ENCODE data around the gene C2orf76. TPM values are rescaled to one million over a fixed set of nuclear protein-coding genes. Genes with fewer than 3 reads are reported as not detected.

The C2orf76 gene
- total RNA-seq, 1 experiment from 2014 or later, result 11.2 TPM

DNA sequence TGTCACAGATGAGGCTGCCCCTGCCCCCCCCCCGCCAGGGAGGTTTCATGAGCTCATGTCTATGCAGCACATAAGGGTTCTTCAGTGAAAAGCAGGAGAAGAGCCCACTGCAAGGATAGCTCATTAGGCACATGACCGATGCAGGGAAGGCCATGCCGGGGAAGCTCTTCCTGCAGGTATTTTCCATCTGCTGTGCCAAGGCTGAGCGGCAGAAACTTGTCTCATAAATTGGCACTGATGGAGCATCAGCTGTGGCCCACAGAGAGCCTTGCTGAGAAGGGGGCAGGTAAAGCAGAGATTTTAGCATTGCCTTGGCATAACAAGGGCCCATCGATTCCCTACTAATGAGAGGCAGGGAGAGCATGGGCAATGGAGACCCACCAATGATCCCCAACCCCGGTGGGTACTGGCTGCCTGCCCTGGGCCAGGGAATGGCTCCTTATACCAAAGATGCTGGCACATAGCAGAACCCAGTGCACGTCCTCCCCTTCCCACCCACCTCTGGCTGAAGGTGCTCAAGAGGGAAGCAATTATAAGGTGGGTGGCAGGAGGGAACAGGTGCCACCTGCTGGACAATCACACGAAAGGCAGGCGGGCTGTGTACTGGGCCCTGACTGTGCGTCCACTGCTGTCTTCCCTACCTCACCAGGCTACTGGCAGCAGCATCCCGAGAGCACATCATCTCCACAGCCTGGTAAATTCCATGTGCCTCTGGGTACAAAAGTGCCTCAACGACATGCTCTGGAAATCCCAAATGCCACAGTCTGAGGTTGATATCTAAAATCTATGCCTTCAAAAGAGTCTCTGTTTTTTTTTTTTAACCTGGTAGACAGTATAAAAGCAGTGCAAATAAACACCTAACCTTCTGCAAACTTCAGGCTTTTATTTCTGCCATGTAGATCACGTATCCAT lies 101.6 kb downstream of the C2orf76 start:
- DNase-seq (ENCODE audit: low read depth), result peak; percentile 48

DNA sequence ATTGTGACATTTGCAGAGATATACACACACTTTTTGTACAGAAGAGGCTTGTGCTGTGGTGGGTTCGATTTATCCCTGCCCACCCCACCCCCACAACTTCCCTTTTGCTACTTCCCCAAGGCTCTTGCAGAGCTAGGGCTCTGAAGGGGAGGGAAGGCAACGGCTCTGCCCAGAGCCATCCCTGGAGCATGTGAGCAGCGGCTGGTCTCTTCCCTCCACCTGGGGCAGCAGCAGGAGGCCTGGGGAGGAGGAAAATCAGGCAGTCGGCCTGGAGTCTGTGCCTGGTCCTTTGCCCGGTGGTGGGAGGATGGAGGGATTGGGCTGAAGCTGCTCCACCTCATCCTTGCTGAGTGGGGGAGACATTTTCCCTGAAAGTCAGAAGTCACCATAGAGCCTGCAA lies 103.0 kb downstream of the C2orf76 start:
- DNase-seq (ENCODE audit: low read depth), result no peak

DNA sequence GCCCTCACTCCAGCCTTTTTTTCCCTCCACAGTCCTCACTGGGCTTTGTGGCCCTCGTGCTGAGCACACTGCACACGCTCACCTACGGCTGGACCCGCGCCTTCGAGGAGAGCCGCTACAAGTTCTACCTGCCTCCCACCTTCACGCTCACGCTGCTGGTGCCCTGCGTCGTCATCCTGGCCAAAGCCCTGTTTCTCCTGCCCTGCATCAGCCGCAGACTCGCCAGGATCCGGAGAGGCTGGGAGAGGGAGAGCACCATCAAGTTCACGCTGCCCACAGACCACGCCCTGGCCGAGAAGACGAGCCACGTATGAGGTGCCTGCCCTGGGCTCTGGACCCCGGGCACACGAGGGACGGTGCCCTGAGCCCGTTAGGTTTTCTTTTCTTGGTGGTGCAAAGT lies 103.6 kb downstream of the C2orf76 start:
- DNase-seq (ENCODE audit: low read depth), result no peak

DNA sequence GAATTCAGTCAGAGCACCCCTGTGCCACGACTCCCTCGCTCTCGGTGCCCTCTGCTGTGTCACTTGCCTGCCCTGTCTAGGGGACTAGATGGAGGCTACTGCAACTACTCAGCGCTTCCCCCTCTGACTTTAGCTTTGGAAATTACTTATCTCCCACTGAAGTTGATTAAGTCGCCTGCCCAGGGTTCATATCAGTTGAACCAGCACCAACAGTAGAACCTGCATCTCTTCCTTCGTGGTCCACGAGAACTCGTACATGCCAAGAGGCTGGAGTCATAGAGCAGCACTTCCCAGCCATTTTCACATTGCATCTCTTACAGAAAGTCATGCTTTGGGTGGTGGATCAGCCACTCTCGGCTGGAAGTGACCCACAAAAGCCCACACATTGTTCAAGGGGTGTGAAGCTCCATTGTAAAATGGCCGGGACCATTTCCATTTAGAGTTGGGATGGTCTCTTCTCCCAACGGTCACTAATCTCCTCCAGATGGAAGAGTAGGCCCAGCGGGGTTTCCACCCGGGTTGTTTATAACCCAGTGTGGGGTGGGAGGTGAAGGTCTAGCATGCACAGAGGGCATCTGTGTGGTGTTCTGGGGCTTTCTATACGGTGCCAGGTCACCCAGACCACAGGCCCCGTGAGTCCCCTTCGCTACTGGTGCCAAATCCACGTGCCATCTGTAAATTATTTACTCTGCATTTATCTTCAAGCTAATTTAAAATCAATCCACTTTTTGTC lies 105.0 kb downstream of the C2orf76 start:
- no peak for DNase-seq (ENCODE audit: low read depth)

DNA sequence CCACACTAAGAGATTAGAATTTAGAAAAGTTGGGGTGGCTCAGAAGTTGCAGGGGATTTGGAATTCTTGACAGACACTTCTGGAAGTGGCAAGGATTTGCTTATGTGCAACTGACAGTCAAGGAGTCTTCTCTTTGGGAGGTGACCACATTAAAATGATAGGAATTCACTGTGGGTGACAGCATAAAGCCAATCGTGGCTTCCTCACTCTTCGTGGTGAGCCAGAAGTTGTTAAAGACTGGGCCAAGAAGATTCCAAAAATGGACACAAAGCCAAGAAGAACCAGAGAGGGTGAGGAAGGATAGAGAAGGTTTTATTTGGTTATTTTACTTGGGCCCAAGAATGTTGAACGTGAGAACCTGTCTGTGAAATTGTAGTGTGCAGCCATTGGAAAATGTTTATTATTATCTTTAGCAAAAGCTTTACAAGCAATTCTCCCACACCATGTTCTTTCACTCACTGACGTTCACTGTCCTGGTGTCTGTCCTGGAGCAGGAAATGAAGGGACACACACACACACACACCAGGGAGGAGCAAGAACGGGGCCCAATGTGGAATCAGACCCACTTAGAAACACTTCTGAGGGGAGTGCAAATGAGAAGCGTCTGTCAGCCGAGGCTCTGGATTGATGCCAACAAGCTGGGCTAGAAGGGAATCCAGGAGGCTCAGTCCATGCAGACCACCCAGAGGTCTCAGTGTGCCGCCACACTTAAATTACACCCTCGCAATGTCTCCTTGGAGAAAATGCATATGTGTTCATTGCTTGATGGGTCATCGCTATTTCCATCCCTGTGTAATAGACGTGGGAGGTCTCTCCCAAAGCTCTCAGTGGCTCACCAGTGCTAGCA lies 105.8 kb downstream of the C2orf76 start:
- DNase-seq (ENCODE audit: low read depth), result peak; percentile 59

DNA sequence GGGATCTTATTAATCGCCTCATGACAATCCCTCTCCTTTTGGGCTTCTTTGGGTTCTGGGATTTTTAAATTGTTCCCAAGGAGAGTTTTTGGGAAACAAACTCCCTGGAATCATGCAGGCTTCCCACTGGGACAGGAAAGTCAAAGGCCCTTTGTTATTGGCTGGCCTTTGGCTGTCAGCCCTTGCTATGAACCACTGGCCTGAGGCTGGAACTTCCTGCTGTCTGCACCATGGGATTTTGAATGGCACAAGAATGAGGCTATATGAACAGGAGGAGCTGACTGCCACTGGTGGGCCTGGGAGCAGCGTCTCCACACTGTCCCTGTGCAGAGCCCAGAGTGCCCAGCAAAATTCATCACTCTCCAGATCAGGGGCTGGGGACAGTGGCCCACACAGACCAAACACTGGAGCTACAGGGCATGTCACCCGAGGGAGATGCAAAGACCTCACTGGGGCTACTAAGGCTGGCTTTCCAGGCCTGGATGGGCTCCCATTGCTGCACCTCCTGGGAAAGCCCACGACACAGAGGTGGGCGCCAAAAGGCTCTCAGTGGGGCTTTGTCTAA lies 107.3 kb downstream of the C2orf76 start:
- peak; percentile 37 for DNase-seq (ENCODE audit: low read depth)

DNA sequence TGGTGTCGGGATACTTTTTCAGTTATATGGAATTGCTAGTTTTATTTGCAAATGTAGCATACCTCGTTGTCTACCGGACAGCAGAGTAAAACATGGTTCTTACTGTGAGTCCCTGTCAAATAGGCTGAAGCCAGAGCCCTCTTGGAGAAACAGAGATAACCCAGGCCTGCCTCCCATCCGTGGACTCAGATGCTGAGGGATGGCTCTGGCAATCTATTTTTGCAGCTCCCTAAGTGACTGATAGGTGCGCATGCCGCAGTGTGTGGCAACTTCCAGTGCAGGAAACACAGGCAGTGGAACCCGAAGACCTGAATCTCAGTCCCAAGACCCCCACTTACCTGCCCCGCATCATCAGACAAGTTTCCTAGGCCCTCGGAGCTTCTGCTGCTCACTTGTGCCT lies 109.4 kb downstream of the C2orf76 start:
- no peak for DNase-seq (ENCODE audit: low read depth)

DNA sequence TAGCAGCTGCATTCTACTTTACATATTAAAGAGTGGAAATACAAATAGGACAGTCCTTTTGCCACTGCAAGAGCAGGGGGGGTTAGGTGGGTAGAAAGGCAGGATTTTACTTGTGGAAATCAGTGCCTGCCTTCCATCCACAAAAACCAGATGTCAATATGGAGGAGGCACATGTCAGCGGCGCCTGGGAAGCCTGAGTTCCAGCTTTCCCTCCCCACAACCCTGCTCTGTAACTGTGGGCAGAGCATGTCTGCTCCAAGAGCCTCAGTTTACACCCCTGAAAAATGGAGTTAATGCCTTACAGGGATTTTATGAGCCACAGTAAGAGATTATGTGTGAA lies 110.1 kb downstream of the C2orf76 start:
- no peak for DNase-seq (ENCODE audit: low read depth)

DNA sequence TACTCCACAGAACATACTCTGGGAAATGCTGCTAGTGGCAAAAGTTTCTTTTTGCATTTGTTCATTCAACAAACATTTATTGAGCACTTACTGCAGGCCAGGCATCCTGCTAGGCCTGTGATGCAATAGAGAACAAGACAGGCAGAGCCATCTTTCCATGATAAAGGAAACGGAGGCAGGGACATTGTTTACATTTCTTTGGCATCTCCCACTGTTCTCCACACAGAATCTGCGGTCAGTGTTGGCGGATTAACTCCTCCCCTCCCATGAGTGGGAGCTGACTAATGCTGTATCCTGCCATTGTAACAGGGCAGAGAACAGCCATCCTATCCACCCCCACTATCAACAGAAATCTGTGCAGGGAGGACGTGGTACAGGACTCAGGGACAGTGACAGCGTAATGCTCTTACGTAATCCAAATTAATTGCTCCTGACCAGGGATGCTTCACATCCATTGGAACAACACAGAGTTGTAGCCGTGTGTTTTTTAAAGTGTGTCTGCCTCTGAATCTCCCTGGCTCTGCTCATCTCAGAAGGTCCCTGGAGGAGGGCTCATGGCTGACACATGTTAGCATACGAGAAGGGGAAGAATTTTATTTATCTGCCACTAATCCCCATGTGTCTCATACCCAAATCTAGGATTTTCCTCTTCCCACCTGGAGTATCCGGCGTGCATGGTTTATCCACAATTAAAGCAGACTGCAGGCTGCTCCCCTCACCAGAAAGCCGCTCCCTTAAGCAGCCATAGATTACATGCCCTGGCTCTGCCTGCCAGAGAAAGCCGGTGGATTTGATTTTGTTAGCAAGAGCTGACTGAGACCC lies 110.7 kb downstream of the C2orf76 start:
- DNase-seq (ENCODE audit: low read depth), result peak; percentile 96

DNA sequence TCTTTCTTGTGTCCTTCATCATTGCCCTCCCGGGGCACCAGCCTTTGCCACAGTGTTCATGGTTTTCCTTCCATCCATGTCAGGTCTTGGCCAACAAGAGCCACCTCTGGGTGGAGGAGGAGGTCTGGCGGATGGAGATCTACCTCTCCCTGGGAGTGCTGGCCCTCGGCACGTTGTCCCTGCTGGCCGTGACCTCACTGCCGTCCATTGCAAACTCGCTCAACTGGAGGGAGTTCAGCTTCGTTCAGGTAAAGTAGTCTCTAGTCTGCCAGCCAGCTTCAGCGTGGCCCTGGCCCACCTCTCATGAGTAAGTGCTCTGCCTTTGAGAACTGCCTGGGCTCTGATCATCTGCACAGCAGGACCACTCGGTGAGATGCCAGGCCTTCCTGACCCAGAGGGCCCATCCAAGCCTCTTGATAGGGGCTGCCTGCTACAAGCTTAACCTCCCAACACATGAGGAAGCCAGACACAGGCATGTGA lies 112.0 kb downstream of the C2orf76 start:
- DNase-seq (ENCODE audit: low read depth), result no peak

DNA sequence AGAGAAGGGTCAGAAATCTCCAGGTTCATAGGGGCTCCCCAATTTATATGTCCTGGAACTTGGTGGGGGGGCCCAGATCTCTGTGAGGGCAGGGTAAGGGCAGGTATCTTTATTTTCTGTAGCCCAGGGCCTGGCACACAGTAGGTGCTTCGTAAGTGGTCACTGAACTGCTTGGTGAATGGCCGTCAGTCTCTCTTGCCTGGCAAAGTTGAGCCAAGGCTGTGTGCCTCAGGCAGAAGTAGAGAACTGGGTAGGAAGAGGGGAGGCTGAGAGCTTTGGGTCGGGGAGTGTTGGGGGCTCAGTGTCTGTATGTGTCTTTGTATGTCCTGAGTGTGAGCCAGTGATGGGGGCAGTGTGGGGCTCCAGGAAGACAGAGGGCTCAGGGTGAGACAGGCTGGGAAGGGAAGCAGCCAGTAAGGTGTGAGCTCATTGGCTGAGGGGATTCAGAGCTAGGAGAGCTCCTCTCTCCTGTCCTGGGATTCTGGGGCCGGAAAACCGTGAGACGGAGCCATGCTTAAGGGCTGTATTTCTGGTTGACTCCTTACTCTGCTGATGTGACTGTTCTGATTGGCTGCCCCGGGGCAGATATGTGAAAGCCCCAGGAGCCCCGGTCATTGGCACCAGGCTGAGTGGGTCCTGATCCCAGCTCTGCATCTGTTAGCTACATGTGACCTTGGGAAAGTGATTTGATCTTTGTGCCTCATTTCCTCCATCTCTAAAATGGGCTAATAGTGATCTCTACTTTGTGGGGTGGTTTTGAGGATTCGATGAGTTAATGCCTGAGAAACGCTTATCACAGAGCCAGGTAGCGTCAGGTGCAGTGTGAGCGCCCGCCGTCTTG lies 112.7 kb downstream of the C2orf76 start:
- no peak for DNase-seq (ENCODE audit: low read depth)

DNA sequence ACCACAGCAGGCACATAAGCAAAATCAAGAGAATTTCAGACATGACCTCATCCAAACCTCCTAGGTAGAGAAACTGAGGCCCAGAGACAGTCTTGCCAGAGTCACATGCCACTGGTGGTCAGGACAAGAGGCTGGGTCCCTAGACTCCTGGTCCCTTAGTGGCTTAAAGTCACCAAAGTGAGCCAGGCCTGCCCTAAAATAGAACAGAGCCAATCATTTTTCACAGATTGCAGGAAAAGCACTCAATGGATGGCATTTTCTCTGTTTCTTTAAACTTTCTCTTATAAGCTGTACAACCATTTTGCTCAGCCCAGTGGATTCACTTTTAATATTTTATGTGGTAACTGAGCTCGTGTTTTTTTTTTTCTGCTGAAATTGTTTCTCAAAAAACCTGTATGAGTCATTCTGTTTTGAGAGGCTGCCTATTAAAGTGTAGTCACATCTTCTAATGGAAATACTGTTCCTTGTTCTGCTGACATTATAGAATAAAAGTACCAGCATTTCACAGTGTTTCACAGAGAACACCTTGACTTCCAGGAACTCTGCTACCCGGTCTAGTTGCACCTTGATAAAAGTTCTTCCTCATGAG lies 113.4 kb downstream of the C2orf76 start:
- peak; percentile 70 for DNase-seq (ENCODE audit: low read depth)

Other genes with a start within 250 kb of the C2orf76 start
- not detected in 2 replicates for gene C1QL2, start 208.1 kb downstream of the C2orf76 start, total RNA-seq (2014; rRNA removed; shearing (Covaris generic))
- 9.8 and 13.9 TPM in 2 replicates for gene STEAP3, start 143.0 kb downstream of the C2orf76 start, total RNA-seq (2014; rRNA removed; shearing (Covaris generic))
- 195 and 214 TPM in 2 replicates for gene DBI, start 143 bp upstream of the C2orf76 start, total RNA-seq (2014; rRNA removed; shearing (Covaris generic))
- gene TMEM37, start 65.0 kb upstream of the C2orf76 start, total RNA-seq (2014; rRNA removed; shearing (Covaris generic)), result not detected in 2 replicates
- gene SCTR, start 157.6 kb upstream of the C2orf76 start, total RNA-seq (2014; rRNA removed; shearing (Covaris generic)), result not detected in 2 replicates
- gene CFAP221, start 177.6 kb upstream of the C2orf76 start, total RNA-seq (2014; rRNA removed; shearing (Covaris generic)), result 0.12 TPM in 1 of 2 replicates, not detected in the other